Measurements from ENCODE around the gene TMCC1. TPM values are rescaled to one million over a fixed set of nuclear protein-coding genes. Genes with fewer than 3 reads are reported as not detected.
"Not testable (repeated sequence)": the region's sequence is repeated elsewhere in the genome, so short reads cannot be mapped to it uniquely, and the experiment has no call there.

TMCC1 gene
- 33.9 TPM for total RNA-seq

DNA sequence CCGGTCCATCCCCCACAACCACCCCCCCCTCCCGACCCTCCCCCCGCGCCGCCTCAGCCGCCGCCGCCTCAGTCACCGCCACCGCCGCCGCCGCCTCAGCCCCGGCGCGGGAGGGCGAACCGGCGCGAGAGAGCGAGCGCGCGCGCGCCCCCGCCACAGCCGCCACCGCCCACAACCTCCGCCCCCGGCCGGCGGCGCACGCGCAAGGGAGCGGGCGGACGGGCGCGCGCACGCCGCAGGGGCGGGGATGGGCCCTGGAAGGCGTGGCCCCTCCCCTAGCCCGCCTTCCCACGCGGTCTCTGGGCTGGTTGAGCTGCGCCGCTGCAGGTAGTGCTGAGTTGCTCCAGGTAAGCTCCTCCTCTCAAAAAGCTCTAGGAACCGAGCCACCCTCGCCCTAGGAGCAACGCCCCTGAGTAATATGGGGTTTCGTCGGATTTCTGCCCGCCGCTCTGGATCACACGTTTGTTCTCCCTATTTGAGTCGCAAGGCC lies at the start of gene TMCC1:
TMCC1 (minus strand) TSS at position 131 of the 490 bp plus-strand sequence.
- DNase-seq (ENCODE audit: low spot score) = peak; percentile 91
- ATAC-seq = peak; percentile 94

DNA sequence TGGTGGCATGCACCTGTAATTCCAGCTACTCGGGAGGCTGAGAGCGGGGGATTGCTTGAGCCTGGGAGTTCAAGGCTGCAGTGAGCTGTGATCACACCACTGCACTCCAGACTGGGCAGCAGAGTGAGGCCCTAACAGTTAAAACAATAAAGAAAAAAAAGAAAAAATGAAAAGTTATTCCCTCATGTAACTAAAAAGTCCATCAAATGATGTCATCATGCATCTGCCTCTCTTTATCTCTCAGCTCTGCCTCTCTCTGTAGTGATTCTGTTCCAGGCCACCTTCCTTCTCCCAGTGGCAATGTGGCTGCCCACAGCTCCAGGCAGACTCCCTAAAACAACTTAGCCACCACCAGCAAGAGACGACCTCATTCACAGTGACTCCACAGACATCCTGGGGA lies 49.5 kb upstream of the TMCC1 start:
- ATAC-seq (no peak), DNase-seq (ENCODE audit: low spot score) (no peak)

DNA sequence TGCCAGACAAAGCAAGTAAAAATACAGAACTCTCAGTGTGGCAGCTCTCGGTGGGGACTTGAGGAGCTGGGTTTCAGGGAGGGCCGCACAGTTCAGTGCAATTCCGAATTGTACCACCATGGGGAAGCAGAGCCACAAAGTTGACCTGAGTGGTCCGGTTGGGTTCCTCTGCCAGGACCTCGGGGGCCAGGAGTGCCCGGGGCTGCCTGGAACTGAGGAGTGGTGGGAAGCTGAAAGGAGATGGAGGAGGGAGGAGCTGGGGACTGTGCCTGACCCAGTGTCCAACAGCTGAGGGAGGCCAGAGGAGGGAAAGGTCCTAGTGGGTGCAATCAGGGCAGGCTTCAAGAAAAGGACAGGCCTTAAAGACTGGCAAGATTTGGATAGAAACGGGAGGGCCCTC lies 48.8 kb upstream of the TMCC1 start:
- ATAC-seq (peak; percentile 79), DNase-seq (ENCODE audit: low spot score) (peak; percentile 48)

DNA sequence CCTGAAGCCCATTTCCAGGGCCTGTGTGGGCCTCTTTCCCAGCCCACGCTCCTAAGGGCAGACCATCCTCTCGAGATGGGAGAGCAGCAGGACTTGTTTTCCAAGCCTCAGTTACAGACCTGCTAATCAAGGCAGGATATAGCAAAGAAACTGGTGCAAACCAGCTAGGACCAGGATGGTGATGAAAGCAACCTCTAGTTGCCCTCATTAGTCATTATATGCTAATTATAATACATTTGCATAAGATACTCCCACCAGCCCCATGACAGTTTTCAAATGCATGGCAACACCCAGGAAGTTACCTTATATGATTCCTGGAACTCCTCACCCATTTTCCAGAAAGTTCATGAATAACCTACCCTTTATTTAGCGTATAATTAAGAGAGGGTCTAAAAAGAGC lies 46.6 kb upstream of the TMCC1 start:
- no peak for DNase-seq (ENCODE audit: low spot score)
- no peak for ATAC-seq

DNA sequence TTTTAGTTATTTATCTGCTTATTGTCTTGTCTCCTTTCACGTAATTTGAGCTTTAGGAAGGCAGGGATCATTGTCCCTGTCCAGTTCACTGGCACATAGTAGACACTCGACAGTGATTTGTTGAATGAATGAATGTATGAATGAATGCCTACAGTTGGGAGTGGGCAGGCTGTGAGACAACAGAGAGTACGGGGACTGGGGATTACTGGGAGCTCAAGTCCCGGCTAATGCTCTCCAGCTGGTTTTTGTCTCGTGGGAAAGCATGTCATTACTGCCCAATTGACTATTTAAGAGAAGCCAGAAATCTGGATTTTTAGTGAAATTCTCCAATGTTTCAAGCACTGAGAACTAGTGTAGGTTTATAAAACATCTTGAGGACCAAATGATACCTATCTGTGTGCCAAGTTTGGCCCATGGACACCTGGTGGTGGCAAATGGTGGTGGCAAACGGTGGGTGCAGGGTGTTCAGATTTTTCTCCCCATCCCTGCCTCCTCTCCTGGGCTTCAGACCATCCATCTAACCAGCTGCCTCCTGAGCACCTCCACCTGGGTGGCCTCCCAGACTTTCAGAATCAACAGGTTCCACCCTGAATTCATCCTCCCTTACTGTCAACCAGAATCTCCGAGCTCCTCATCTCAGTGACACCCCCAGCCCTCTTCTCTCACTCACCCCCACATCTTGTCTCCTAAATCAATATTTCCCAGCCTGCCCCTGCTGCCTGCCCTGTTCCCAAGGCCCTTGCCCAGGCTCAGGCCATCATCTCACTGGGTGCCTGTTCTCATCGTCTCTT lies 44.8 kb upstream of the TMCC1 start:
- DNase-seq (ENCODE audit: low spot score) (no peak), ATAC-seq (no peak)

DNA sequence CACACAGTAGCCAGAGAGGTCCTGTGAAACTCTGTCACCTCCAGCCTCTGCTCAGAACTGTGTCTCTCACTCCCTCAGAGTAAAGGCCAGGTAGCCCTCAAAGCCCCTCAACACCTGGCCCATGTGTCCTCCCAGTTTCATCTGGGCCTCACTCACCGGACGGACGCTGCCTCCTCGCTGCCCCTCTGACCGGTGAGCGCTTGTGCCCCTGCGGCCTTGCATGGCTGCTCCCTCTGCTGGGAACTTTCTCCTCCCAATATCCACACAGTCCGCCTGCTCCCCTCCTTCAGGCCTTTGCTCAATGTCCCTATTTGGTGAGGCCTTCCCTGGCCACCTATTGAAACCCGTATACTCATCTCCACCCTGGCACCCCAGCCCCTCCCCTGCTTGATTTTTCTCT lies 44.2 kb upstream of the TMCC1 start:
- no peak for ATAC-seq
- no peak for DNase-seq (ENCODE audit: low spot score)

DNA sequence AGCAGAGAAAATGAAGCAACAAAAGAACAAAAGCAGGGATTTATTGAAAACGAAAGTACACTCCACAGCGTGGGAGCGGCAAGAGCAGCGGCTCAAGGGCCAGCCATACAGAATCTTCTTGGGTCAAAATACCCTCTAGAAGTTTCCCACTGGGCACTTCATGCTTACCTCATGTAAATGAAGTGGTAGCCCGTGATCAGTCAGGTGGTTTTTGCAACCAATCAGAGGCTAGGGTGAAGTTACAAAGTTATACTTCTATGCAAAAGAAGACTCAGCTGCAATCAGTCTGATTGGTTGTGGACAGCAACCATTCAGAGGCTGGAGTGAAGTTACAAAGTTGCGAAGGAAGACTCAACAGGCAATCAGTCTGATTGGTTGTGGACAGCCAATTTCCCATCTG lies 43.2 kb upstream of the TMCC1 start:
- ATAC-seq (peak; percentile 71), DNase-seq (ENCODE audit: low spot score) (no peak)

DNA sequence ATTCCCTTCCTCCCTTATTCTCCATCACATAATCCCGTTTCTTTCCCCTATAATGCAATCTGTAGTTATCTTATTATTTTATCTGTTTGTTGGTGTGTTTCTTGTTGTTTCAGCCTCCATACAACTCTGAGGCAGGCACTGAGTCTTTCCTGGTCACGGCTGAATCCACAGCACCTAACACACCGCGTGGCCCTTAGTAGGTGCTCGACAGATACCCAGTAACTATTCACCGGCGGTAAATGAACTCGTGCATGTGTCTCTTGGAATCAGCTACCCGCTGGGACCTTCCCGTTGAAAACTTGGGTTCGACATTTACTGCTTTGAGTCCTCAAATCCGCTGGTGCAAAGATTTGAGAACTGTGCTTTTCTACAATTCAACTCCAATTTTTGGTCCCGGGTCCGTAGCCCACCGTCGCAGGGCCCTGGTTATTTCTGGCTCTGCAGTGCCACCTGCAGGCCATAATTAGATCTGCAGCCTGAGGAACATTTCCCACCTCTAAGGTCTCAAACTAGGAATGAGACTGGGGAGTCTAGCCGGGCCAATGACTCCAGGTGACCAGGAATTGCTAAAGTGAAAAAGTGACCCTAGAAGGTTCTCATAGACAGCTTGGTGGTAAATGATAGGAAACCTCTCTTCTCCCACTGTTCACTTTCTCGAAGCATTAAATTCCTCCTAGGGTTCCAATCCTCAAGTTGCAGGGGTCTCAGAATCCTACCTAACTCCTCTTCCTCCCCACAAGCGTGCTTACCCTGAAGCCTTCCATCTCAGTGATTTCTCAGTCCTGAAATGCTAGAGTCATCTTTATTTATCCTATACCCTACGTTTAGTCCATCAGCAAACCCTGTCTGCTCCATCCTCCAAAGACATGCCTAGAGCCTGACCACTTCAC lies 41.0 kb upstream of the TMCC1 start:
- DNase-seq (ENCODE audit: low spot score) = no peak
- ATAC-seq = peak; percentile 85

DNA sequence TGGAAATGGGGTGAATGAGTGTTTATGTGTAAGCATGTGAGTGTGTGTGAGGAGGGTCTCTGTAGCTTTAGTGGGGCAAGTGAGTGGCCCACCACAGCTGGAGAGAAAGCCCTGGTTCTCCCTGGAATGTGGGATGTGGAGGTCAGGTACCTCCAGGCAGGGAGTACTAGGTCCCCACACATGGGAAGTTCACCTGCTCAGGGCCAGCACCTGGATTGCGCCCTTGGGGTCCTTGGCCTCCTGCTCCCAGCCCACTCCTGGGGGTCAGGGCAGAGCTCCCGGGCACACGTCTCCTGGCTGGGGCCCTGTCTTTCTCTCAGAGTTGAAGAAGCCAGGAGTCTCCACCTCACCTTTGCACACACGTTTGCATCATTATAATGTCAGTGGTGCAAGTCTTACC lies 40.0 kb upstream of the TMCC1 start:
- ATAC-seq (no peak), DNase-seq (ENCODE audit: low spot score) (no peak)

DNA sequence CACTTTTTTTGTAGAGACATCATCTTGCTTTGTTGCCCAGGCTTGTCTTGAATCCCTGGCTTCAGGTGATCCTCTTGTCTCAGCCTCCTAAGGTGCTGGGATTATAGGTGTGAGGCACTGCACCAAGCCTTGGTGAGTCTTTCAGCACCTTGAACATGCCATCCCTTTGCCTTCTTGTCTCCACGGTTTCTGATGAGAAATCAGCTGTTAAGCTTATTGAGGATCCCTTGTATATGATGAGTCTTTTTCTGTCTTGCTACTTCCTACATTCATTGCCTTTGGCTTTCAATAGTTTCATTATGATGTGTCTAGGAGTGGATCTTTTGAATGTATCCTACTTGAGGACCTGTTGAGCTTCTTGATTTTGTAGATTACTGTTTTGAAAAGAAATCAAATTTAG lies 35.9 kb upstream of the TMCC1 start:
- DNase-seq (ENCODE audit: low spot score) = no peak
- no peak for ATAC-seq

DNA sequence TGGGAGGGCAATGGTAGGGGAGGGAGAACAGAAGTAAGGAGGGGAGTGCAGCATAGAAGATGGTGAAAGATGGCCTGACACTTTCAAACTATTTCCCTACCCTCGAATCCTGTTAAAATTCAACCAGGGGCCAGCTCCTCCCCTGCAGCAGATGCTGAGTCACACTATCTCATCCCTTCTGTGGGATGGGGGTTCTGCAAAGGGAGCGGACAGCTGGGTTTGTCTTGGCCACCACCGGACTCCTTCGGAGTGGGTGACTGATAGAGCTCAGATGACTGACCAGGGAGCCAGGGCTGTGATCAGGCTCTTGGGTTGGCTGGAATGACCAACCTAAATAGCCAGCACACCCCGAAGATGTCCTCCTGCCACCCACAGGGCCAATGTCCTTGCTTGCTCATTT lies 33.6 kb upstream of the TMCC1 start:
- DNase-seq (ENCODE audit: low spot score) (no peak), ATAC-seq (no peak)

DNA sequence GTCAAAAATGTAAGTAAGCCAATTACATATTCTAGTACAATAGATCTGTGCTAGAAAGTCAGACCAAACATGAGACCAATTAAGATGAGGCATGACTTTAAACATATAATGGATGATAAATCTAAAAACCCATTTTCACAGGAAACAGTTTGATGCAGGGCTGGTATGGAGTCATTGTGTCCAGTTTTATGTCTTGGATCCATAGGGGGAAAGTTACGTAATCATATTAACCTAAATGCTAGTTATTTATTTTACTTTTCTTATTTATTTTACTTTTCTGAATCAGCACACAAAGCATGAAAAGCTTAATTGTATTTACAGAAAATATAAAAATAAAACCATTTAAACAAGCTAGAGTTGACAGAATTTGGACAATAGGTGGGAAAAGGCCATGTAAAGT lies 26.3 kb upstream of the TMCC1 start:
- no peak for DNase-seq (ENCODE audit: low spot score)
- ATAC-seq = no peak

DNA sequence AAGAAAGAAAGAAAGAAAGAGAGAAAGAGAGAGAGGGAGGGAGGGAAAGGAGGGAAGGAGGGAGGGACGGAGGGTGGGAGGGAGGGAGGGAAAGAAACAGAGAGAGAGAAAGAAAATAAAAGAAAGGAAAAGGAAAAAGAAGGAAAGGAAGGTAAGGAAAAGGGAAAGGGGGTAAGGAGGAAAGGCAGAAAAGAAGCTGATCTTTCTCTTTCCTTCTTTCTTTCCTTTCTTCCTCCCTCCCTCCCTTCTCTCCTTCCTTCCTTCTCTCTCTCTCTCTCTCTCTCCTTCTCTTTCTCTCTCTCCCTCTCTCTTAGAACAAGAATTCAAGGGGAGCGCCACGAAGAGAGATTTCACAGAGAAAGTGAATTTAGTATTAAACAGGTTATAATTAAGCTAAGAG lies 25.8 kb upstream of the TMCC1 start:
- ATAC-seq (no peak), DNase-seq (ENCODE audit: low spot score) (no peak)

DNA sequence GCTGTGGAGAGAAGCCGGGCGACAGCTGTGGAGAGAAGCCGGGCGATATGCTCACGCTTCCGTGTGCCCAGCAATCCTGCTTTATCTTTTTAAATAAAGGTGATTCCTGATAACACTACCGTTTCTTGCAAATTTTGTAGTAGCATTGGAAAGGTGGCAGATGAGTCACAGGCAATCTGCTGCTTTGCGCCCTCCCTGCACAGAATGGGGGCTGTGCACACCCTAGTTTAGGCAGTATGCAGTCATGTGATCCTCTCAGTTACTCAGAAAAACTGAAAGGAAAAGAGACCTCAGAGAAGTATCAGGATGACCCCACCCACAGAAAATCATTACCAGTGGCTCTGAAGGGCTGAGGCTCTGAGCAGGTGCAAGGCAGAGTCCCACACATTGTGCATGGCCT lies 24.9 kb upstream of the TMCC1 start:
- no peak for DNase-seq (ENCODE audit: low spot score)
- no peak for ATAC-seq

DNA sequence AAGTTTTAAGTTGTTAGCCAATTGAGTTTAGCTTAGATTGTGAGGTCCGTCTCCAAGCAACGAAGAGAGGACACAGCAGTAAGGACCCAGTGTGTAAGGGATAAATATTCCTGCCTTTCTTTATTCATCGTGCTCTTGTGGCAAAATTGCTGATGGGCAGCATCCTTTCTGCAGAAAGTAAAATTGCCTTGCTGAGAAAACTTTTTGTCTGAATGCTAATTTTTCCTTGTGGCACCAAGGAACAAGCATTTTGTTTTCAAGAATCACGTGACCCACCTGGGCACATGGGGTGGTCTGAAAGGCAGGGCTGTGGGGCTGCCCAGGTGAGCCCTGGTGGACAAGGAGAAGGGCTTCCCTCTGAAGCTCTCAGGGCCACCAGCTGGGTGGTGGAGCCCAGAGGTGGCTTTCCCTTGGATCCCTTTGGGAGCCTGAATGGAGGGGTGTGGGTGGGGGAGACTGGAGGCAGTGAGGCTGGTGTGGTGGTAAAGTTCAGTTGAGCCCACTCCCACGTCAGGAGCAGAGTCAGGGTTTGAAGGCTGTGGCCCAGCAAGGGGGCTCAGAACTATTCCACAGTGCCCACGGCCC lies 24.0 kb upstream of the TMCC1 start:
- DNase-seq (ENCODE audit: low spot score) (no peak), ATAC-seq (no peak)

DNA sequence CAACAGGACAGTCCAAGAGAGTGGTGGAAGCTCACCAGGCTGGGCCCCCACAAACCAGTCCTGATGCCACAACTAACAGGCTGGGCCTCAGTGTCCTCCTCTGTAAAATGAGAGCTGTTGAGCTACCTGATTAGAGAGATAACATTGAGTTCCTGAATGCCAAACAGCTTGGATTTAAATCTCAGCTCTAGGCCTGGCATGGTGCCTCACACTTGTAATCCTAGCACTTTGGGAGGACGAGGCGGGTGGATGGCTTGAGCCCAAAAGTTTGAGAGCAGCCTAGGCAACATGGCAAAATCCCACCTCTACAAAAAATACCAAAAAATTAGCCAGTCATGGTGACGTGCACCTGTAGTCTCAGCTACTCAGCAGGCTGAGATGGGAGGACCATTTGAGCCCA lies 20.1 kb upstream of the TMCC1 start:
- ATAC-seq (no peak), DNase-seq (ENCODE audit: low spot score) (no peak)

DNA sequence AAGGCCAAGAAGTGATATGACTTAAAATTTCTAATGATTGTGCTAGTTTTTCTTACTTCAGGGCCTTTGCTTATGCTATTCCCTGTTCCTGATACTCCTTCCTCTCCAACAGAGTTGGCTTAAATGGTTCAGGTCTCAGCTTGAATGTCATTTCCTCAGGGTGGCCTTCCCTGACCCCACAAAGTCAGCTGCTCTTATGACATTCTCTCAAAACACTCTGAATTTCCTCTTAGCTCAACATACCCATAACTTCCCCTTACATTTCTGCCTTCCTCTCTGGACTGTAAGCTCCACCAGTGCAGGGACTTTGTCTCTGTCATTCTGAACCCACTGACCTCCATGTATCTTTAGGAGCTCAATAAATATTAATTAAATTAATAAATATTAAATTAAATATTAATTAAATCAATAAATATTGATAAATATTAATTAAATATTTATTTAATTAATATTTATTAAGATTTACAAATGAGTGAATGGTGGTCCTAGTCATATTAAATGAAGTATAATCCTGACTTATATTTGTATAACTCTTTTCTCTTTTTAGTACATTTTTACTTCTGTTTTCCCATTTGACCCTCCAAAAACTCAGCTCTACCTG lies 17.9 kb upstream of the TMCC1 start:
- ATAC-seq (peak; percentile 63), DNase-seq (ENCODE audit: low spot score) (no peak)

DNA sequence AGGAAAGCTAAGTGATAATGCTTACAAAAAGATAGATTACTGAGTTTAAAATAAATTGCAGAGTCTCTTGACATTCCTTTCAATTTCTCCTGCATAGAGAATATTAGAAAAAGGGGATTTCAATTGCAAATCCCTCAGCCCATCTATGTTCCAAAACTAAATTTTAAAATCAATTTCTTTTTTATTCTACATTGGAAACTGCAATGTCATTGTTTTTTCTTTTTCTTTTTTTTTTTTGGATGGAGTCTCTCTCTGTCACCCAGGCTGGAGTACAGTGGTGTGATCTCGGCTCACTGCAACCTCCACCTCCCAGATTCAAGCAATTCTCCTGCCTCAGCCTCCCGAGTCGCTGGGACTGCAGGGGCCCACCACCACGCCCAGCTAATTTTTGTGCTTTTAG lies 15.7 kb upstream of the TMCC1 start:
- not testable (repeated sequence) for DNase-seq (ENCODE audit: low spot score); ATAC-seq

DNA sequence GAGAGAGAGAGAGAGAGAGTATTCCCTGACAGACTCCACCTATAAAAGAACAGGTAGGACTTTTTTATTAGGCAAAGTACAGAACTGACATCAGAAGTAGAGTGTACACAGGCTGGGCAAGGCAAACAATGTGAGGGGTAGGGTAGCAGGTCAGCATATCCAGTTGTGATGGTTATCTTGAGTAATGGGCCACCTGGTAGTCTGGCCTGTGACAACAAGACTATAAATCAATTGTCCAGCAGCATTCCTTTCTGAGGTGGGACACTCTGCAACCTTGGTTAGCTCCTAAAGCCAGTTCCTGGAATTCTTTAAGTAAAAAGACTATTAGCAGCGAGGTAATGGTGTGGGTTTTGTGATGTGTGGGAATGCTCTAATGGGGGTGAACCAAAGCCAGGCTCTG lies 14.9 kb upstream of the TMCC1 start:
- DNase-seq (ENCODE audit: low spot score) (no peak), ATAC-seq (no peak)

DNA sequence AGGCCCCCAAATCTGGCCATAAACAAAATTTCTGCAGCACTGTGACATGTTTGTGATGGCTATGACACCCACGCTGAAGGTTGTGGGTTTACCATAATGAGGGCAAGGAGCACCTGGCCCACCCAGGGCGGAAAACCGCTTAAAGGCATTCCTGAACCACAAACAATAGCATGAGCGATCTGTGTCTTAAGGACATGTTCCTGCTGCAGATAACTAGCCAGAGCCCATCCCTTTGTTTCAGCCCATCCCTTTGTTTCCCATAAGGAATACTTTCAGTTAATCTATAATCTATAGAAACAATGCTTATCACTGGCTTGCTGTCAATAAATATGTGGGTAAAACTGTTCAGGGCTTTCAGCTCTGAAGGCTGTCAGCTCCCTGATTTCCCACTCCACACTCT lies 7.8 kb upstream of the TMCC1 start:
- DNase-seq (ENCODE audit: low spot score) = not testable (repeated sequence)

DNA sequence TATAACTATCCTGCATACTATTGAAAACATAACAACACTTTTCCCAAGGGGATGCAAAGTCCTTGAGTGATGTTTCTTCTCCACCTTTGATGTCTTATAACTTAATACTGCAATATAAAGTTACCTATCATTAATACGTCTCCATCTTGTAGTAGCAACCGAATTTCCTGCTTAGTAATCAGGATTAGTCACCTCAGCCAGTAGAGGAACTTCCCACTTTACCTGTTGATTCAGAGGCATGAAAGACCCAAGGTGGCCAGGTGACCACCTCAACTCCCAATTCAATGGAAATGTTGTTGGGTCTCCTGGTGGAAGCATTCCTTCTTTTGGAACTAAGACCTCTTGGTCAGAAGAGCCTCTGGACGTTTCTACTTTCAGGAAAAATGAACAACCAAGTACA lies 3.5 kb upstream of the TMCC1 start:
- ATAC-seq (no peak), DNase-seq (ENCODE audit: low spot score) (no peak)

More for the DNA sequence above, 7.8 kb upstream of the TMCC1 start:
- ATAC-seq = not testable (repeated sequence)
